Activated CD8-positive, alpha-beta memory T cell treated with anti-CD3 and anti-CD28 coated beads for 24 hours (primary cell): Measurements from ENCODE around the gene ACVR1B.
A peak's percentile ranks its signal among the peaks of the same experiment; 100 is the strongest.

Experiments
- DNase-seq: peaks from one replicate; pipeline ENCODE4 v3.0.0-alpha.2; 2020

The ACVR1B gene

DNA sequence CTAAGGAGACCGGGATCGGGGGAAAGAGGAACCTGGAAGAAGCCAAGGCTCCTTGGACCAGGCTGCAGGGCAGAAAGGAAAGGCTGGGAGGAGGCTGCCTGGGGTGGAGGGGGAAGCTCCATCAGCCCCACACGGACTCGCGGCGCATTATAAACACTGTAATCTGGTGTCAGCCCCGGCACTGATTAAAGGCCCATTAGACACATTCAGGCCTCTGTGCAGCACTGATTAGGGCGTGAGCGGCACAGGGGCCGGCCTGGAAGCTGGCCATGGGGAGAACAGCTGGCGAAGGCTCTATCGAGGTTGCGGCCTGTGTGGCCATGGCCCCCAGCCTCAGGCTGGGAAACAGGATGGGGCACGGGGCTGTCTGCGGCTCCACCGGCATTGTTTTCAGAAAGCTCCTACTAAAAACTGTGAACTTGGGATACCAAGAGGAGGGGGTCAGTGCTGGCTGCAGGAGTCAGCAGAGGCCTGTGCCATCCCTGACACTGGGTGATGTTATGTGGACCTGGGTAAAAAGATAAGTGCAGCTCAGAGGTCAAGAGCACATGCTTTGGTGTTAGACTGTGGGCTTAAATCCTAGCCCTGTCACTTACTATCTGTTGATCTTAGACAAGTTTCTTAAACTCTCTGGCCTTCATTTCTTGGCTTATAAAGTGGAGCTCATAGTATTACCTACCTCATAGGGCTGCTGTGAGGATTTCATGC, 33.6 kb upstream of the ACVR1B start:
- no peak for DNase-seq

DNA sequence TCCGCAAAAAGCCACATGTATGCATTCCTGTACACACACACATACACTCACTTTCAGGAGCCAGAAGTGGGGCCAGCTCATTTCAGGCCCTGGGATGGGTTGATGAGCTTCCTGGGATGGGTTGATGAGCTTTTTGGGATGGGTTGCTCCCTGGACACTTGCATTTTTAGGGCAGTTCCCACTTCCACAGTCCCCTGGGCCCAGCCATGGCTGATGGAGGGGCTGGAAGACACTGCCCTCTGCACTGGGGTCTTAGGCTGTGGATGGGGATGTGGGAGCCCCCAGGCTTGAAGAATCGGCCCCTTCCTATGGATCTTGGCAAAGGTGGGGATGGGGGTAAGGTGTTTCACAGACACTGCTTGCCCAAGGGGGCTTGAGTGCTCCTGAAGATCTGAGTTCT, 31.5 kb upstream of the ACVR1B start:
- DNase-seq = no peak

DNA sequence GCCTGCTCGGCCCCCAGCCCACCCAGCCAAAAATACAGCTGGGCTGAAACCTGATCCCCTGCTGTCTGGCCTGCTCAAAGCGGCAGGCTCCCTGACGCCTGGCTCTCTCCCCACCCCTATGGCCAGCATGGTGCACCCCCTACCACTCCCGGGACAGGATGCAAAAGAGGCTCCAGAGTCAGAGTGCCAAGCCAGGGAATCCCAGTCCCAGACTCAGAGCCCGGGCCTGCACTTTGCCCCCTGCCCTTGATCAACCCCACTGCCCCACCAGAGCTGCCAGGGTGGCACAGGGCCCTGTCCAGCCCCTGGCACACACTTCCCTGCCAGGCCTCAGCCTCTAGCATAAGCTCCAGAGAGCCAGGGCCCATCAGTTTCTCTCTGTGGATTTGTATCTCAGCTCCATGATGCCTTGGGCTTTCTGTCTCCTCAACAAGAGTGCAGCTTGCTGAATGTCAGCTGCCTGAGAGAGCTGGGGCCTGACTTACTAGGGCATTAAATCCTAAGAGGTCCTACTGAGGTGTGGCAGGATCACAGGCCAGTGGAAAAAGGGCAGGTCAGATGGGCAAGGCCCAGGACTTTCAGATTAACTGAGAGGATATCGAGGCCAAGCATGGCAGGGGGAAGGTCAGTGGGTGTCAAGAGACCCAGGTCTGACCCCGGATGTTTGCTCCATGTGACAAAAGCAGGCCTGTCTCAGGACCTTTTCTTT, 30.3 kb upstream of the ACVR1B start:
- DNase-seq = no peak

DNA sequence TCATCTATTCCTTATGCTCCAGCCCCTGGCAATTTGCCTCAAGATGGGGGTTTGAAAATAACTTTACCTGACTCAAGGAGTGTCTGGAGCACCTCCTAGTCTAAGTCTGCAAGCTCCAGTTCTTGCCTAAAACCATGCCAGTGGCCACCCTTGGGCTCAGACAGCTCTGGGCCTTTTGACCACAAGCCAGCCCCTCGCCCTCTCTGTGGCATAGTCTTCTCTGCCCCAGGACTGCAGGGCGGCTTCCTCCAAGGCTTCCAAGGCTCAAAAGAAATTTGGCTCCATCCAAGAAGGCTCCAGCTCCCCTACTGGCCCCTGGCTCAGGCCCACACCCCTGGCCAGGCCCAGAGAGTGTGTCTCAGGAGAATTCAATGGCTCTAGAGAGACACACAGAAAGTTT, 29.4 kb upstream of the ACVR1B start:
- no peak for DNase-seq

DNA sequence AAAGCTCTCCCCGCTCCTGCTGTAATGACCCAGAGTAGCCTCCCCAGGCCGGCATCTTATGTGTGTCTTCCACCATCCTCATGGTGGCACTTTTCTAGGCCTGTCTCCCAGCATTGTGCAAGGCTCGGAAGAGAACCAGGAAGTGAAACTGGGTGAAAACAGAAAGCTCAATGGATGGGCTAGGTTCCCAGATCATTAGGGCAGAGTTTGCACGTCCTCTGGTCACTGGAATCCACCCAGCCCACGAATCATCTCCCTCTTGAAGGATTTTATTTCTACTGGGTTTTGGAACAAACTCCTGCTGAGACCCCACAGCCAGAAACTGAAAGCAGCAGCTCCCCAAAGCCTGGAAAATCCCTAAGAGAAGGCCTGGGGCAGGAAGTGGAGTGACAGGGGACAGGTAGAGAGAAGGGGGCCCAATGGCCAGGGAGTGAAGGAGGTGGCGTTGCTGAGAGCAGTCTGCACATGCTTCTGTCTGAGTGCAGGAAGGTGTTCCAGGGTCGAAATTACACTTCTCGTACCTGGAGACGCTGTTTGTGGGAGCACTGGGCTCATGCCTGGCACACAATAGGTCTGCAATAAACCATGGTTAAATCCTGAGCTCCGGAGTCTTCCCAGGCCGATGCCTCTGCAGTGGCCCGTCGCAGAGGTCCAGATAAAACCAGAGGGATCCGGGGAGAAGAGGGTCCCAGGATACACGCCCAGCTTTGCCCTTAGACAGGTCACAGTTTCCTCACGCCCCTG, 28.6 kb upstream of the ACVR1B start:
- DNase-seq = no peak

DNA sequence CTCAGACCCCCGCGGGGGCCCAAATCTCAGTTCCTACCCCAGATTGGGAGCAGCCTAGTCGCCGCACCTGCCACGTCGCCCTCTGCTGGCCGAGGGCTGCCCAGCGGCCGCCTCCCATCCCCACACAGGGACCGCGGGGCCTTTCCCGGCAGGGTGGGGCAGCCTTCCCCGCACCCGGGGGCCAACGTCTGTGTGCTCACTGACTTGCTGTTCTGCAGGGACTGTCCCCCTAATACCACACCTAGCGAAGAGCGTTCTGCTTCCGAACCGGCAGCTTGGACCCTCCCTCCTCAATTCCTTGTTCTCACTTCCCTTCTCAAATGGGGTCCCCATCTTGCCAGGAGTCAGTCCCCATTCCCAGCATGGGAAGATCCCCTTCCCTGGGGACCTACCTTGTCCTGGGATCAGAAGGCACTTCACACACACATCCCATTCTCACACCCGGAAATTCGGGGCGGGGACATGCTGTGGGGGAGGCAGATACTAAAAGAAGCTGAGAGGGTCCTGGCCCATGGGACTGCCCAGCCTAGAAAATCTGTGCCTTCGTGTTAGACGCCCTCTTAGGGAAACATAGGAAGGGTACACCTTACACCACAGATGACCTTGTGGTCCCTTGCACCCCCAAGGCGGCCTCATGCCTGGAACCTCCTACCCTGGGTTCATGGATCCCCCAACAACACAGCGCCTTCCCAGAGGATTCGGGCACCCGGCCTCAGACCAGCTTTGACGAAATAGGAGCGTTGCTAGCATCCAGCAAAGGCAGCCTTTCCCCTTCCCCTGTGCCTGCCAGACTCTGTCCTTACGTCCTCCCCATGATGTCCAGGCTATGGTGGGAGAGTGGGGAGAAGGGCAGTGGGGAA, 27.8 kb upstream of the ACVR1B start:
- peak; percentile 82 for DNase-seq

DNA sequence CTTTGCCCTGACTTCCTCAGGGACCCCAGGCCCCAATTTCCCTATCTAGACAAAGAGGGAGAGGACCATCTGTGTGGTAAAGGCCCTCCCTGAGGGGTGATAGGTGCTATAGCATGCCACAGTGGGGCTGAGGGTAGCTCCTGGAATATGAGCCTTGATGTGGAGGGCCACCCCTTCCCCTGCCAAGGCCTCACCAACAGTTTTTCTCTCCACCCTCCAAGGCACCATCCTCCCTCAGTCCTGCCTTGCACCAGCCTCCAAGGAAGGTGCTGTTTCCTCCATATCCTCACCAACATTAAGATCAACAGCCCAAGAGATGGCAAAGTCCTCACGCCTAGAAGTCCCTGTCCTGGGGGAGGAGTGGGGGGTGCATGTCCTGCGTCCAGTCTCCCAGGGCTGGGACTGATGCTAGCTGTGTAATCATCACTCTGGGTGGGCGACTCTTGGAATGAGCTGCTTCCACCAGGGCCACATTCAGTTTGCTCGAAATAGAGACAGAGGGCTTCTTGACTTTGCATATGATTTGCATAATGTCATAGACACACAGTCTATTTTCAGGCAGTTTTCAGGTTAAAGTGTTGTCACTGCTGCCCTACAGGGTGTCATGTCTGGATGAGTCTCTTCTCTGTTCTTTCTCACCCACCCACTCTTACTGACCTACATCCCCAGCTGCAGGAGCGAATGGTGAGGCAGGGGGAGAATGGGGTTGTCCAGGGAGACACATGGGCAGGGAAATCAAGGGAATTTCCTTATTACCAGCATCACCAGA, 26.8 kb upstream of the ACVR1B start:
- DNase-seq = no peak

DNA sequence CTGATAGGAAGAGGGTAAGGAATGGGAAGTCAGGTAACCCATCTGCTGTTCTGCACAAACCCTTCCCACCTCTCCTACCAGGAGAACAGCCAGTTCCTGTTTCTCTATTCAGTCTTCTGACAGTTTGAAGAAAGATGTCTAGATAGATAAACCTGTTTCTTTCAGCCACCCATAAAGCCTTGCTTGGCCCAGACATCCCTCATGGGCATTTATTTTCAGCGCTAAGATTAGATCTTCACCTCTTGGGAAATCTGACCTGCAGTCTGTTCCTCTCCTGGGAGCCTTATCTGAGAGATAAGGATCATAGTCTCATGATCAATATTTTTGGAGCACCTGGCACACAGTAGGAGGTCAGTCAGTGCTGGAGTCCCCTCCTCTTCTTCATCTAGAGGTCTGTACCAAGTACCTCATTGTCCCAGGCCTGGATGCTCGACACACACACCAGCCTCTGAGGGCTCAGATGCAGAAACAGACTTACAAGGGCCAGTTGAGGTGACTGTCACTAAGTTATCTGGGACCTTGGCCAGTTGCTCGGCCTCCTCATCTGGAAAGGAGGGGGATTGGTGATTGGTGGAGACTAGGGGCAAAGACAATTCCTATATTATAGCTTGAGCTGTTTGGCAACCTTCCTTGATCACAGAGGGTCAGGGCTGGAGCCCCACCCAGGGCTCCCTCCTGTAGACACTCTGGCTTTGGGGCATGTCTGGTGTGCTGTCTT, 26.0 kb upstream of the ACVR1B start:
- no peak for DNase-seq

DNA sequence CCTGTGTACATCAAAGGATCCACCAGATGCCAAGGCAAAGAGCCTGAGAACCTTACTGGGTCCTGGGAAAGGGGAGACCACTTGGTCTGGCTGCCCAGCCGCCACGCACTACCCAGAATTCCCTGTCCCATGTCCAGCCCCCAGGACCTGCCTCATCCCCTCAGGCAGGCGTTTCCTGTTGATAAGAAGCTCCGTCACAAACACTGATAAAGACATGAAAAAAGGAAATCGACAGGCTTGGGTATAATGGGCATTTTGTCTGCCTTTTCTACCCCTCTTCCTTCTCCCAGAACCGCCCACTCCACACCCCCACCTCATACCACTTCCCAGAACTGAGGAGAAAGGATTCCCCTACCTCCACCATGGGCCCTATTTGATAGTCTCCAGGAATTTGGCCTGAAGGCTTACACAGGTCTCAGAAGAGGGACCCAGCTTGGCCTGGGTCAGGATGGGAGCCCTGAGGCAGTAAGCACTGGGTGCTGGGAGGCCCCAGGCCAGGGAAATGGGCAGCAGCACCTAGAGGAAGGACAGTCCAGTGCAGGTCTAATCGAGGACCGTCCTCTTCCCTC, 25.4 kb upstream of the ACVR1B start:
- DNase-seq = no peak

DNA sequence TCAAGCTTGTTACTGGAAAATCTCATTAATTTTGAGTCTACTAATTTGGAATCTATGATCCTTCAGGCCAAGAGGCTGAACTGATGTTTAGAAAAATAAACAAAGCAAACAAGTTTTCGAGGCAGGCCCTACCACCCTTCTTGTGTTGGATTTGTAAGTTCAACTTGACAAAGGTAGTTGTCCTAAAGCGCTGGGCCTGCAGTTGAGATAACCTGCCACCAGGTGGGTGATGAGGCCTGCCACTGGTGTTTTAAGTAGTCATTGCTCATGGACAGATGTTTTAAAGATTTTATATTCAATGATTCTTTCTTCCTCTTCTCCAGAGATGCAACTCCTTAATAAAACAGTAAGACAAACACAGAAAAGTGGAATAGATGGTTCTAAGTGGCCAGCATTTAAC, 24.8 kb upstream of the ACVR1B start:
- DNase-seq = peak; percentile 71

DNA sequence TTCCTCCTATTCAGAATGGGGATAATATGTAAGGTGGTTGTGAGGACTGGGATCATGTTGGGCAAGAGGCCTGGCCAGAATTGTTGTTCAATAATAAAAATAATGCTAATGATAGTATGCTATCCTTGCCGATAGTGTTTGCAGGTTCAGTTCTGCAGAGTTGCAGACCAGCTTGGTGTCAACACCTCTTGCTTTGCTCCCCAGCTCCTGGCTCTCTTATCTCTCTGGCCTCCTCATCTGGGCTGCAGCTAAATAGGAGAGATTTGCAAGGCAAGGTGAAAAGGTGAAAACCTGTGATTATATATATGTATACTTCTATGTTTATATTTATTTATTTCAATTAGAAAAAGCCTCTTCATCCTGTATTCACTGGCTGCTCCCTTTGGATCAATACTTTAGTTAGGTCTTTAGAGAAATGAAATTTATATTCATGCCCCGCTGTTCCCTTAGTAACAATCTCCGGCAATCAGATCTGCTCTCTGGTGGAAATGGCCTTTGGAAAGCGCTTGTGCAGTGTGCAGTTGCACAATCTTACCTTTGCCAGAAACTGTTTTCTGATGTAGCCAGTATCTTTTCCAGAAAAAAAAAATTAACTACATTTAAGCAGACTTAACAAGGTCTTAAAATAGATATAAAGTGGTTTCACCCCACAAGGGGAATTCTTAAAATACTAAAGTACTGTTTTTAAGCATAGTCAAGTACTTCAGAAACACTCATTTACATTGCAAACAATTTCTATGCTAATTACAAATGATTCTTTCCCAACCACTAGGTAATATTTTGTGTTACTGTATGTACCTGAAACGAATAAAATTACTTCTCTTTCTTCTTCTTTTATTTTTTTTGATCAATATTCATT, 19.1 kb upstream of the ACVR1B start:
- no peak for DNase-seq

DNA sequence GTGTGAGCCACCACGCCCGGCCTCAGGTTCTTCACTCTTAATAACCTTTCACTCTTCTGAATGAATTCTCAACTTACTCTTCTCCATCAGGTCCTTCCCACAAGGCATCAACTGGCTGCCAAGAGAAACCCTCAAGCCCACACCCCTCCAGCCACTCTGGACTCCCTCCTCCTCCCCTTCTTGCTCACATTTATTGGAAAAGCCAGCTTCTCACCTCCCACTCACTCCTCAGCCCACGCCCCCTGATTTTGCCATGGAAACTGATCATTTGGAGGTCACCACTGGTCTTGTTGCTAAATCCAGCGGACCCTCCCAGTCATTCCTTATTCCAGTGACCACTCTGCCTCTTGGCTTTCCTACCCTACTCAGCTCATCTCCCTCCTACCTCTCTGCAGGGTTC, 17.4 kb upstream of the ACVR1B start:
- DNase-seq = no peak

DNA sequence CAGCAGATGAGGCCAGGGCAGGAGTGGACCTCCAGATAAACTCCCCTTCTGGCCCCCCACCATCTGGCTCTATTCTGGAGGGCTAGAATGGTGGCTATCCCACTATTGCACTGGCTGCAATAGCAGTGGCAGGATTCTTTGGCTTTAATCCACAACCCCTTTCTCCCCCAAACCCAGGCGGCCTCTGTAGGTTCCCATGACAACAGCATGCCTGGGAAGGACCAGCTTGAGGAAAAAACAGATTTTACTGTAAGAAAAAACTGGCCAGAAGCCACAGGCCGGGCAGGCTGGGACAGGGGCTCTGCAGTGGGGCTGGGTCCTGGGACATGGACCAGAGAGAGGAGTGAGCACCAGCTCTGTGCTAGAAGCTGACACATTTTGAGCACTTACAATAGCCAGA, 13.6 kb upstream of the ACVR1B start:
- no peak for DNase-seq

DNA sequence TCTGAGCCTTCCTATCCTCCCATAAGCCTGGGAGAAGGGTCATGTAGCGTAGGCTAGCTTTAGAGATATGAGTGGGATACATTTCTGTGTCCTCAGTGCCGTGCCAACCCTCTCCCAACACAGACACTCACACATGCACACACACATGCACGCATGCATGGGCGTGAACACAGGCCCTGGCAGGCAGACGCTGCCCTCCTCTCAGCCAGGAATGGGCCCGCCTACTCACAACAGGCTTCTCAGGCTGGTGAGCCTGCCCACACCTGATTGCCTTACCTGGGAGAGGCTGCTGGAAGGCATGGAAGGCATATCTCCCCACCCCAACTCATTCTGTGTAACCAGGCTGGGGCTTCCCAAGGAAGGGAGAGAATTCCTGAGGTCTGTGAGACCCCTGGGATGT, 12.8 kb upstream of the ACVR1B start:
- no peak for DNase-seq

DNA sequence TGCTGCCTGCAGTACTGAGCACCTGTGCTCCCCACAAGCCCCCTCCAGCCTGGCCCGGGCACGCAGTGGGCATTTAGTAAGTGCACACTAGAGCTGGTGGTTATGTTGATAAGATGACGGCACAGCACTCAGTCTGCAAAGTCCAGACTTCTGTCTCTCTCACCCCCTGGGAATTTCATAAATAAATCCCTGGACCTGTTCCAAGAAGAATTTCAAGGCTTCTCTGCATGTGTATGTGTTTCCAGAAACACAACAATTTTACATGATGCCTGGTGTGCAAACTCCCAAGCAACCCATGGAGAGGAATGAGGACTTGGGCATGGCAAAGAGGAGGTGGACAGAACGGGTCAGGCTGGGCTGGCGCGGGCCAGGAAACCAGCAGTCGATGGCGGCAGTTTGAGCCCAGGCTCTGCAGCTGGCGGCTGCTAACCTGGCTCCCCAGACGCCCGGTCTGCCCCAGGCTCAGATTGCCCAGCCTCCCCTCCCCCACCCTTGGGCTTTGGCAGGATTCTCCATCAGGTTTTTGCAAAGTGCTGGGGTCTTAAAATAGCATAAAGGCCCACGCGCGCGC, 10.4 kb upstream of the ACVR1B start:
- DNase-seq = peak; percentile 1

DNA sequence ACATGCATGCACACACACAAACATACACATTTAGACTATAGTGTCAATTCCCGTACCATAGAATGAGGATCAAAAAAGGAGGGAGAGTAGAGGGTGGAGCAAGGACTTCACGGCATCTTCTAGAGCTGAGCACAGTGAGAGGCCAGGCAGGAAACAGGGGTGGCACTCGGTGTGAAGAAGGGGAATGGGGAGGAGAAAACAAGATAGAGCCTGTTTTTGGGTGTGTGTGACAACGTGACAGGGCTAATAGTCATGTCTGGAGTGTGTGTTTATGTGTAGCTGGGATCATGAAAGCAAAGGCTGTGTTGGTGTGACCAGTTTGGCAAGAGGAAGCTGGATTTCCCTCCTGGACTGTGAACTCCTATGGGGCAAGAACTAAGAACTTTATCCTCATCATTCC, 9.9 kb upstream of the ACVR1B start:
- peak; percentile 3 for DNase-seq

DNA sequence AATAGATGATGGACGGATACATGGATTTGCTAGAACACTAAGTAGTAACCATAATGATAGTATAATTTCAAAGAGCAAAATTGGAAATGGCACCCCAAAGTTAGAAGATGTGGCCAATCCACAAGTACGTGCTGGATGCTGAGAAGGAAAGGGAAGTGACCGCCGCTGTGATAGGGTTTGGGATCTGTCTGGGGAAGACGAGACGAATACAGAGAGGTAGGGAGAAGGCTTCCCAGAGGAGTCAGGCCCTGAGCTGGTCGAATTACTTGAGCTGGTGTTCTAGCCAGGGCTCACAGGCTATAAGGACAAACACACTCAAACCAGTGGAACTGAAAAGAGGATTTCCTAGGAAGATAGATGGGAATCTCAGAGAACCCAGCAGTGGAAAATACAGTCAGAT, 9.4 kb upstream of the ACVR1B start:
- peak; percentile 26 for DNase-seq

DNA sequence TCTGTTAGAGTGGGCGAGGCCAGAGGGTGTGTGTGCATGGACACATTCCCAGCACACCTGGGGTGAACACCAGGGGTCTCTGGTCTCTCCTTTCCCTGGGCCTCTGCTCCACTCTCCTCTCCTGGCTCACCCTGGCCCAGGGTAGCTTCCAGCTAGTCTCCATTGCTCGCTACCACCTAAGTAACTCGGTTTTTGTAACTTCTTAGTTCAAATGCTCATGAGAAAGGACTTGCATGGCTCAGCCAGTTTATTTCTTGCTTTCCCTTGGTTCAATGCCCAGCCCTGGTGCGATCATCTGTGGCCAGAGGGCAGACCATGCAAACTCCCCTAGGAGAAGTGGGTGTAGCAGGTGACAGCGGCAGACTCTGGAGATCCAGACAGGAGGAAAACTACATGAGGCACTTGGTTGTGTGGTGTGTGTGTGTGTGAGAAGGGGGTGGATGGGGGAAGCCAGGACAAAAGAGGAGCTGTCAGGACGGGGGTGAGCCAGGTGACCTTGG, 8.9 kb upstream of the ACVR1B start:
- DNase-seq = peak; percentile 32

DNA sequence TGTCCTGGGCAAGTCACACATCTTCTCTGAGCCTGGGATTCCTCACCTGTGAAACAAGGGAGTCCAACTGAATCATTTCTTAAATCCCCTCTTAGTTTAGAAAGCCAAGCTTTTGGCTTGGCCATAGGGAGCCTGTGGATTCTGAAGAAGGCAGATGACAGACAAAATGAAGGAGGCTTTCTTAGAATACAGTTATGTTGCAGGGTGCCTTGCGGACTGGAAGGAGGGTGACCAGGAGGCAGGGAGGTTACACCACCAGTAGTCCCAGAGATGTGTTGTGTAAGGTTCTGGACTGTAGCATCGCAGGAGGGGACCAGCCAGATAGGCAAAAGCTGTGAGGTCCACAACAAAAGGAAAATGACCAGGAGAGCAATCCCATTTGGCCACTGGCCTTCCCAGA, 8.2 kb upstream of the ACVR1B start:
- DNase-seq = peak; percentile 21
